ENCODE data around the gene ZSWIM1. TPM values are rescaled to one million over a fixed set of nuclear protein-coding genes. Genes with fewer than 3 reads are reported as not detected.
A peak's percentile ranks its signal among the peaks of the same experiment; 100 is the strongest.

Gene ZSWIM1
- total and polyA plus RNA-seq, 2 of the 13 experiments (the other 11 are each of a cell fraction or from before 2014, with no cell fraction given) = 9.5 to 11.7 TPM

GRCh38 chr20:45880988-45881788 lies at the start of gene ZSWIM1 (continued):
- TF ChIP-seq, protein P1, sequence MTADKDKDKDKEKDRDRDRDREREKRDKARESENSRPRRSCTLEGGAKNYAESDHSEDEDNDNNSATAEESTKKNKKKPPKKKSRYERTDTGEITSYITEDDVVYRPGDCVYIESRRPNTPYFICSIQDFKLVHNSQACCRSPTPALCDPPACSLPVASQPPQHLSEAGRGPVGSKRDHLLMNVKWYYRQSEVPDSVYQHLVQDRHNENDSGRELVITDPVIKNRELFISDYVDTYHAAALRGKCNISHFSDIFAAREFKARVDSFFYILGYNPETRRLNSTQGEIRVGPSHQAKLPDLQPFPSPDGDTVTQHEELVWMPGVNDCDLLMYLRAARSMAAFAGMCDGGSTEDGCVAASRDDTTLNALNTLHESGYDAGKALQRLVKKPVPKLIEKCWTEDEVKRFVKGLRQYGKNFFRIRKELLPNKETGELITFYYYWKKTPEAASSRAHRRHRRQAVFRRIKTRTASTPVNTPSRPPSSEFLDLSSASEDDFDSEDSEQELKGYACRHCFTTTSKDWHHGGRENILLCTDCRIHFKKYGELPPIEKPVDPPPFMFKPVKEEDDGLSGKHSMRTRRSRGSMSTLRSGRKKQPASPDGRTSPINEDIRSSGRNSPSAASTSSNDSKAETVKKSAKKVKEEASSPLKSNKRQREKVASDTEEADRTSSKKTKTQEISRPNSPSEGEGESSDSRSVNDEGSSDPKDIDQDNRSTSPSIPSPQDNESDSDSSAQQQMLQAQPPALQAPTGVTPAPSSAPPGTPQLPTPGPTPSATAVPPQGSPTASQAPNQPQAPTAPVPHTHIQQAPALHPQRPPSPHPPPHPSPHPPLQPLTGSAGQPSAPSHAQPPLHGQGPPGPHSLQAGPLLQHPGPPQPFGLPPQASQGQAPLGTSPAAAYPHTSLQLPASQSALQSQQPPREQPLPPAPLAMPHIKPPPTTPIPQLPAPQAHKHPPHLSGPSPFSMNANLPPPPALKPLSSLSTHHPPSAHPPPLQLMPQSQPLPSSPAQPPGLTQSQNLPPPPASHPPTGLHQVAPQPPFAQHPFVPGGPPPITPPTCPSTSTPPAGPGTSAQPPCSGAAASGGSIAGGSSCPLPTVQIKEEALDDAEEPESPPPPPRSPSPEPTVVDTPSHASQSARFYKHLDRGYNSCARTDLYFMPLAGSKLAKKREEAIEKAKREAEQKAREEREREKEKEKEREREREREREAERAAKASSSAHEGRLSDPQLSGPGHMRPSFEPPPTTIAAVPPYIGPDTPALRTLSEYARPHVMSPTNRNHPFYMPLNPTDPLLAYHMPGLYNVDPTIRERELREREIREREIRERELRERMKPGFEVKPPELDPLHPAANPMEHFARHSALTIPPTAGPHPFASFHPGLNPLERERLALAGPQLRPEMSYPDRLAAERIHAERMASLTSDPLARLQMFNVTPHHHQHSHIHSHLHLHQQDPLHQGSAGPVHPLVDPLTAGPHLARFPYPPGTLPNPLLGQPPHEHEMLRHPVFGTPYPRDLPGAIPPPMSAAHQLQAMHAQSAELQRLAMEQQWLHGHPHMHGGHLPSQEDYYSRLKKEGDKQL (CRISPR knock-in tag; IDR thresholded peaks at IDR 0.05; ENCODE audit: low read depth) = no peak
- TF ChIP-seq IRF9 (CRISPR knock-in tag; IDR thresholded peaks at IDR 0.05; ENCODE audit: borderline replicate concordance) = no peak
- no peak for TF ChIP-seq ZFP62 (CRISPR knock-in tag; IDR thresholded peaks at IDR 0.05)
- no peak; the same call in 1 of the 2 replicates for TF ChIP-seq ZNF343 (CRISPR knock-in tag; IDR thresholded peaks at IDR 0.05)
- no peak for TF ChIP-seq KLF9 (CRISPR knock-in tag; IDR thresholded peaks at IDR 0.05; ENCODE audit: low read depth)
- 0 out of 2 replicates have a peak, but pooled peaks have one; percentile 88 for TF ChIP-seq ZNF83 (CRISPR knock-in tag; IDR thresholded peaks at IDR 0.05; ENCODE audit: borderline replicate concordance)
- TF ChIP-seq, protein P2, sequence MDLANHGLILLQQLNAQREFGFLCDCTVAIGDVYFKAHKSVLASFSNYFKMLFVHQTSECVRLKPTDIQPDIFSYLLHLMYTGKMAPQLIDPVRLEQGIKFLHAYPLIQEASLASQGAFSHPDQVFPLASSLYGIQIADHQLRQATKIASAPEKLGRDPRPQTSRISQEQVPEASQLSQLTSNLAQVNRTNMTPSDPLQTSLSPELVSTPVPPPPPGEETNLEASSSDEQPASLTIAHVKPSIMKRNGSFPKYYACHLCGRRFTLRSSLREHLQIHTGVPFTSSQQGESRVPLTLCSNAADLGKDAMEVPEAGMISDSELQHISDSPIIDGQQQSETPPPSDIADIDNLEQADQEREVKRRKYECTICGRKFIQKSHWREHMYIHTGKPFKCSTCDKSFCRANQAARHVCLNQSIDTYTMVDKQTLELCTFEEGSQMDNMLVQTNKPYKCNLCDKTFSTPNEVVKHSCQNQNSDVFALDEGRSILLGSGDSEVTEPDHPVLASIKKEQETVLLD (CRISPR knock-in tag; IDR thresholded peaks at IDR 0.05; ENCODE audit: low read depth) = no peak
- TF ChIP-seq SYNCRIP (IDR thresholded peaks at IDR 0.05; ENCODE audit: insufficient read depth, low read depth, low read length) = no peak
- TF ChIP-seq, protein P3, sequence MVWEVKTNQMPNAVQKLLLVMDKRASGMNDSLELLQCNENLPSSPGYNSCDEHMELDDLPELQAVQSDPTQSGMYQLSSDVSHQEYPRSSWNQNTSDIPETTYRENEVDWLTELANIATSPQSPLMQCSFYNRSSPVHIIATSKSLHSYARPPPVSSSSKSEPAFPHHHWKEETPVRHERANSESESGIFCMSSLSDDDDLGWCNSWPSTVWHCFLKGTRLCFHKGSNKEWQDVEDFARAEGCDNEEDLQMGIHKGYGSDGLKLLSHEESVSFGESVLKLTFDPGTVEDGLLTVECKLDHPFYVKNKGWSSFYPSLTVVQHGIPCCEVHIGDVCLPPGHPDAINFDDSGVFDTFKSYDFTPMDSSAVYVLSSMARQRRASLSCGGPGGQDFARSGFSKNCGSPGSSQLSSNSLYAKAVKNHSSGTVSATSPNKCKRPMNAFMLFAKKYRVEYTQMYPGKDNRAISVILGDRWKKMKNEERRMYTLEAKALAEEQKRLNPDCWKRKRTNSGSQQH (CRISPR knock-in tag; IDR thresholded peaks at IDR 0.05; ENCODE audit: low read depth) = peak; percentile 98
- no peak for TF ChIP-seq PCBP2 (optimal IDR thresholded peaks at IDR 0.05; ENCODE audit: low read depth, low read length, poor library complexity, severe bottlenecking)
- no peak for TF ChIP-seq ZNF367 (CRISPR knock-in tag; IDR thresholded peaks at IDR 0.05; ENCODE audit: borderline replicate concordance)
- peak; percentile 79; the same call in 1 of the 2 replicates for TF ChIP-seq ZSCAN31 (CRISPR knock-in tag; IDR thresholded peaks at IDR 0.05; ENCODE audit: low read depth)
- no peak for TF ChIP-seq ZSCAN20 (CRISPR knock-in tag; IDR thresholded peaks at IDR 0.05; ENCODE audit: borderline replicate concordance)
- peak; percentile 35; the same call in 1 of the 2 replicates for TF ChIP-seq MXD1 (CRISPR knock-in tag; IDR thresholded peaks at IDR 0.05)
- TF ChIP-seq HMG20A (CRISPR knock-in tag; IDR thresholded peaks at IDR 0.05; ENCODE audit: borderline replicate concordance) = no peak; the same call in 1 of the 2 replicates
- peak; percentile 68; the same call in 1 of the 2 replicates for TF ChIP-seq TARDBP (CRISPR knock-in tag; IDR thresholded peaks at IDR 0.05)
- no peak for TF ChIP-seq ZNF547 (CRISPR knock-in tag; IDR thresholded peaks at IDR 0.05)
